IMR-90 (cell line): ENCODE measurements around the gene RAB26. TPM values are rescaled to one million over a fixed set of nuclear protein-coding genes. Genes with fewer than 3 reads are reported as not detected.

Source experiments
- ATAC-seq: fragments of 200-7000 bp; cut with Tn5 transposase; 2 replicates; pipeline ENCODE4 v1.9.1; 2020; ENCODE audit warnings: low read depth, mild to moderate bottlenecking, moderate library complexity
- BruUV-seq: library from RNA; stranded (reverse); fragments of 400-500 nt; replicated peaks from 2 replicates; lab custom pipeline; 2021; lab: Mats Ljungman, UMichigan
- CTCF ChIA-PET: fragments of 300-600 bp; formaldehyde crosslinking; extraction: SDS; loops from one replicate; lab custom pipeline; 2021; ENCODE audit warnings: antibody characterized with exemption; lab: Yijun Ruan, JAX
- POLR2A ChIA-PET: fragments of 300-600 bp; sonication (Branson Sonifier 250); formaldehyde crosslinking; loops from one replicate; lab custom pipeline; 2022; ENCODE audit warnings: antibody characterized with exemption; ENCODE audit not compliant: unreplicated experiment; lab: Charles Lee
- DNase-seq: peaks from one replicate; pipeline ENCODE4 v3.0.0; 2013
- H2AFZ ChIP-seq: replicated peaks from 2 replicates; pipeline ENCODE3; 2013; ENCODE audit warnings: low read length, mild to moderate bottlenecking; ENCODE audit not compliant: poor library complexity
- H2AK5ac ChIP-seq: 2 replicates; pipeline ENCODE4 v1.6.1; 2013; ENCODE audit warnings: low read depth, low read length, inconsistent platforms
- H2AK9ac ChIP-seq: replicated peaks from 2 replicates; pipeline ENCODE3; 2013; ENCODE audit warnings: mild to moderate bottlenecking, low read depth, low read length, moderate library complexity; ENCODE audit not compliant: poor library complexity
- H2BK120ac ChIP-seq: 2 replicates; pipeline ENCODE4 v1.6.1; 2013; ENCODE audit warnings: low read depth, low read length, inconsistent platforms
- H2BK15ac ChIP-seq: 3 replicates; pipeline ENCODE4 v1.6.1; 2013; ENCODE audit warnings: low read depth, low read length, inconsistent platforms
- H2BK20ac ChIP-seq: 2 replicates; pipeline ENCODE4 v1.6.1; 2013; ENCODE audit warnings: low read depth, mild to moderate bottlenecking, inconsistent platforms, low read length, moderate library complexity
- H2BK5ac ChIP-seq: 2 replicates; pipeline ENCODE4 v1.6.1; 2013; ENCODE audit warnings: mild to moderate bottlenecking, low read depth, low read length, inconsistent platforms; ENCODE audit not compliant: poor library complexity, severe bottlenecking
- H3K14ac ChIP-seq: replicated peaks from 2 replicates; pipeline ENCODE4 v1.6.1; 2013; ENCODE audit warnings: low read depth, low read length, inconsistent platforms
- H3K18ac ChIP-seq: 2 replicates; pipeline ENCODE4 v1.6.1; 2013; ENCODE audit warnings: low read depth, low read length, control low read depth
- H3K23ac ChIP-seq: 2 replicates; pipeline ENCODE4 v1.6.1; 2013; ENCODE audit warnings: low read depth, low read length, inconsistent platforms
- H3K27ac ChIP-seq: 2 replicates; pipeline ENCODE4 v1.5.1; 2013; ENCODE audit warnings: mild to moderate bottlenecking, control low read depth, low read length; ENCODE audit not compliant: insufficient read depth
- H3K27me3 ChIP-seq: 2 replicates; pipeline ENCODE4 v1.6.1; 2013; ENCODE audit warnings: low read length; ENCODE audit not compliant: control insufficient read depth, insufficient read depth
- H3K36me3 ChIP-seq: 2 replicates; pipeline ENCODE4 v1.6.1; 2013; ENCODE audit warnings: low read length, mixed read lengths; ENCODE audit not compliant: control insufficient read depth, insufficient read depth
- H3K4ac ChIP-seq: 2 replicates; pipeline ENCODE4 v1.6.1; 2013; ENCODE audit warnings: low read depth, low read length, inconsistent platforms
- H3K4me1 ChIP-seq: 2 replicates; pipeline ENCODE4 v1.6.1; 2013; ENCODE audit warnings: low read length, mixed read lengths; ENCODE audit not compliant: control insufficient read depth, insufficient read depth
- H3K4me2 ChIP-seq: 2 replicates; pipeline ENCODE4 v1.6.1; 2013; ENCODE audit warnings: low read depth, mild to moderate bottlenecking, control low read depth, low read length, moderate library complexity
- H3K4me3 ChIP-seq: 2 replicates; pipeline ENCODE4 v1.5.1; 2013; ENCODE audit warnings: low read depth, mild to moderate bottlenecking, control low read depth, low read length, moderate library complexity; ENCODE audit not compliant: insufficient read depth
- H3K56ac ChIP-seq: 2 replicates; pipeline ENCODE4 v1.6.1; 2013; ENCODE audit warnings: low read length, inconsistent platforms; ENCODE audit not compliant: insufficient read depth; ENCODE audit errors: extremely low read depth
- H3K79me1 ChIP-seq, 2 experiments: 2 replicates each; pipeline ENCODE4 v1.6.1; 2013; ENCODE audit warnings: low read length in 2 of 2, inconsistent platforms in 1 of 2, low read depth in 1 of 2
- H3K9ac ChIP-seq: 2 replicates; pipeline ENCODE4 v1.6.1; 2013; ENCODE audit warnings: low read depth, low read length, control low read depth
- H3K9me1 ChIP-seq: 2 replicates; pipeline ENCODE4 v1.6.1; 2013; ENCODE audit warnings: low read length, inconsistent platforms; ENCODE audit not compliant: insufficient read depth
- H3K9me3 ChIP-seq: 2 replicates; pipeline ENCODE4 v1.6.1; 2013; ENCODE audit warnings: low read length; ENCODE audit not compliant: control insufficient read depth, insufficient read depth
- H4K20me1 ChIP-seq: 2 replicates; pipeline ENCODE4 v1.6.1; 2013; ENCODE audit warnings: low read length, inconsistent platforms; ENCODE audit not compliant: insufficient read depth
- H4K5ac ChIP-seq: 2 replicates; pipeline ENCODE4 v1.6.1; 2013; ENCODE audit warnings: mild to moderate bottlenecking, low read depth, low read length, control low read depth
- H4K8ac ChIP-seq, 2 experiments: 2 replicates each; pipeline ENCODE4 v1.6.1; 2013; ENCODE audit warnings: low read depth in 2 of 2, low read length in 2 of 2, control low read depth in 1 of 2, inconsistent platforms in 1 of 2
- H4K91ac ChIP-seq: 2 replicates; pipeline ENCODE4 v1.6.1; 2013; ENCODE audit warnings: low read depth, low read length, inconsistent platforms; ENCODE audit not compliant: insufficient read depth
- BHLHE40 ChIP-seq: fragments of 150-350 bp; IDR thresholded peaks from 2 replicates; pipeline ENCODE4 v1.6.1; 2016; ENCODE audit warnings: mild to moderate bottlenecking, low read depth, low read length
- CEBPB ChIP-seq: IDR thresholded peaks from 2 replicates; pipeline ENCODE4 v1.6.1; 2012; ENCODE audit warnings: low read depth, low read length, improper control_type of control experiment
- CHD1 ChIP-seq: IDR thresholded peaks from 2 replicates; pipeline ENCODE4 v1.6.1; 2012; ENCODE audit warnings: low read depth, low read length, improper control_type of control experiment
- CTCF ChIP-seq: conservative IDR thresholded peaks from 2 replicates; pipeline ENCODE4 v1.5.1; 2012; ENCODE audit warnings: mild to moderate bottlenecking, low read depth, low read length, improper control_type of control experiment
- ELK1 ChIP-seq: fragments of 150-350 bp; IDR thresholded peaks from 2 replicates; pipeline ENCODE4 v1.6.1; 2016; ENCODE audit warnings: low read depth, mild to moderate bottlenecking, low read length, moderate library complexity, borderline replicate concordance
- MAFK ChIP-seq: IDR thresholded peaks from 2 replicates; pipeline ENCODE4 v1.6.1; 2012; ENCODE audit warnings: low read depth, low read length, improper control_type of control experiment
- MAZ ChIP-seq: IDR thresholded peaks from 2 replicates; pipeline ENCODE4 v1.6.1; 2012; ENCODE audit warnings: low read depth, mild to moderate bottlenecking, low read length, improper control_type of control experiment, moderate library complexity, borderline replicate concordance
- MXI1 ChIP-seq: IDR thresholded peaks from 2 replicates; pipeline ENCODE4 v1.6.1; 2012; ENCODE audit warnings: low read depth, mild to moderate bottlenecking, low read length, moderate library complexity, borderline replicate concordance
- NFE2L2 ChIP-seq: fragments of 150-350 bp; IDR thresholded peaks from 2 replicates; pipeline ENCODE4 v1.6.1; 2016; ENCODE audit warnings: low read depth, mild to moderate bottlenecking, low read length
- POLR2A ChIP-seq: IDR thresholded peaks from 2 replicates; pipeline ENCODE4 v1.6.1; 2012; ENCODE audit warnings: mild to moderate bottlenecking, low read depth, low read length
- RAD21 ChIP-seq: IDR thresholded peaks from 2 replicates; pipeline ENCODE4 v1.6.1; 2012; ENCODE audit warnings: low read length, improper control_type of control experiment
- RCOR1 ChIP-seq: IDR thresholded peaks from 2 replicates; pipeline ENCODE4 v1.6.1; 2012; ENCODE audit warnings: mild to moderate bottlenecking, low read length, improper control_type of control experiment; ENCODE audit not compliant: insufficient replicate concordance
- RFX5 ChIP-seq: IDR thresholded peaks from 2 replicates; pipeline ENCODE4 v1.8.0; 2012; ENCODE audit warnings: low read depth, mild to moderate bottlenecking, low read length, moderate library complexity
- SMC3 ChIP-seq: fragments of 150-350 bp; IDR thresholded peaks from 2 replicates; pipeline ENCODE4 v1.6.1; 2016; ENCODE audit warnings: low read depth, mild to moderate bottlenecking, antibody characterized with exemption, low read length, moderate library complexity
- WGBS, 2 experiments: methylation state at CpG; one replicate each; pipeline versions ENCODE4 v1.1.5 to v1.1.7; 2013; ENCODE audit warnings: missing lambda C conversion rate in 2 of 2; ENCODE audit not compliant: insufficient read length in 1 of 2; ENCODE audit errors: extremely low coverage in 2 of 2; 5-methylcytosine and 5-hydroxymethylcytosine counted together
- dilution Hi-C: fragments of 300-500 bp; cut with HindIII; formaldehyde crosslinking; loops from one replicate; pipeline ENCODE4 v1.14.3; 2018; ENCODE audit warnings: low sequenced_read_pairs; ENCODE audit not compliant: unreplicated experiment
- in situ Hi-C: fragments of 300-500 bp; cut with MboI; formaldehyde crosslinking; loops from 3 replicates; pipeline ENCODE4 v1.14.3; 2019; ENCODE audit warnings: low sequenced_read_pairs, inconsistent platforms, mixed read lengths
- intact Hi-C: fragments of 100-400 bp; cut with micrococcal nuclease; formaldehyde crosslinking; loops from 2 replicates; pipeline ENCODE4 v1.10.0; 2022
- polyA plus RNA-seq, 3 experiments: library from polyadenylated mRNA; depleted of rRNA; stranded (reverse); fragments of >200 nt; gene quantifications; 2 replicates each; pipeline ENCODE4 v1.2.3, GENCODE V29; 2012; ENCODE audit warnings: low replicate concordance in 1 of 3
- total RNA-seq: library from RNA; depleted of rRNA; stranded (reverse); fragments of >200 nt; gene quantifications from 2 replicates; pipeline ENCODE4 v1.2.3, GENCODE V29; 2012

Gene RAB26
- total and polyA plus RNA-seq, 2 of the 4 experiments (the other 2 are of a cell fraction): 1.1 to 4.5 TPM

- no TSS peak for BruUV-seq
Measured at GRCh38 chr16:2199621-2200139, 51.3 kb downstream of the RAB26 start.

More at GRCh38 chr16:2199621-2200139, 51.3 kb downstream of the RAB26 start:
- Histone ChIP-seq H3K4me3 (no peak overlapping the region), H3K36me3 (no peaks in the 10 kb centered on the region), H2BK120ac (no peak overlapping the region), H3K27ac (no peak overlapping the region), H3K14ac (no peak overlapping the region), H3K9me1 (peaks cover 2% of the 10 kb centered on the region; the same call in 1 of the 2 replicates), H2BK5ac (no peak overlapping the region), H2AK9ac (no peak overlapping the region), H3K79me1 (peaks cover 0 to 2% of the 10 kb centered on the region in 2 experiments; a peak in 1 of 4 replicates), H2AK5ac (no peak overlapping the region), H4K20me1 (no peaks in the 10 kb centered on the region; the same call in 1 of the 2 replicates), H3K4ac (no peak overlapping the region), H2BK15ac (no peak overlapping the region), H3K4me2 (no peak overlapping the region), H4K8ac (no peak overlapping the region), H3K9me3 (no peaks in the 10 kb centered on the region), H3K4me1 (0 out of 2 replicates have a peak, but pooled peaks cover under 1% of the 10 kb centered on the region), H2BK20ac (no peak overlapping the region), H3K9ac (no peak overlapping the region), H3K23ac (no peak overlapping the region), H3K18ac (no peak overlapping the region), H2AFZ (no peak overlapping the region), H4K91ac (no peak overlapping the region), H4K5ac (no peak overlapping the region), H3K27me3 (peaks cover 53% of the 10 kb centered on the region), H3K56ac (no peak overlapping the region)
- in situ Hi-C loops (no loop called here), dilution Hi-C loops (no loop called here), intact Hi-C loops (no loop called here)
- TF ChIP-seq RCOR1 (no peak), RAD21 (no peak), RFX5 (no peak), BHLHE40 (no peak), CTCF (no peak), CHD1 (no peak), ELK1 (no peak), MAZ (no peak), NFE2L2 (no peak), POLR2A (no peak), SMC3 (no peak), CEBPB (no peak), MAFK (no peak), MXI1 (no peak)
- ChIA-PET POLR2A (no interaction called here), CTCF (no interaction called here)
- ATAC-seq: no peak
- no peak for DNase-seq
- 59% methylated on average over 8 of the region's 14 CpGs; no CpG with 5 or more reads in 1 of the 2 experiments for WGBS, 2 experiments
